Loucy (cell line): ENCODE measurements around the gene HOXA6.

Experiments
- H2AFZ ChIP-seq: fragments of 200-600 bp; sonication (generic); 2 replicates; pipeline ENCODE4 v1.6.0; 2016; ENCODE audit warnings: antibody characterized with exemption, mild to moderate bottlenecking, low read length, moderate library complexity
- H3F3A ChIP-seq: fragments of 200-600 bp; 2 replicates; pipeline ENCODE4 v1.6.0; 2016; ENCODE audit warnings: antibody characterized with exemption, low read depth, mild to moderate bottlenecking
- H3K27me3 ChIP-seq: fragments of 200-600 bp; sonication (generic); 2 replicates; pipeline ENCODE4 v1.6.1; 2014; ENCODE audit warnings: low read length, mild to moderate bottlenecking; ENCODE audit not compliant: insufficient read depth, poor library complexity, severe bottlenecking
- H3K36me3 ChIP-seq: fragments of 200-600 bp; sonication (generic); 2 replicates; pipeline ENCODE4 v1.6.1; 2016; ENCODE audit warnings: low read length; ENCODE audit not compliant: insufficient read depth
- H3K4me1 ChIP-seq: fragments of 200-600 bp; sonication (generic); 2 replicates; pipeline ENCODE4 v1.5.1; 2014; ENCODE audit warnings: low read length, mild to moderate bottlenecking; ENCODE audit not compliant: insufficient read depth, poor library complexity, severe bottlenecking
- H3K4me2 ChIP-seq: fragments of 200-600 bp; sonication (generic); 2 replicates; pipeline ENCODE4 v1.6.0; 2014; ENCODE audit warnings: antibody characterized with exemption, low read length, low read depth, mild to moderate bottlenecking; ENCODE audit not compliant: poor library complexity, severe bottlenecking
- H3K4me3 ChIP-seq: fragments of 200-600 bp; sonication (generic); 2 replicates; pipeline ENCODE4 v1.5.1; 2014; ENCODE audit warnings: low read length, mild to moderate bottlenecking, mixed read lengths; ENCODE audit not compliant: poor library complexity, severe bottlenecking
- H3K79me2 ChIP-seq: fragments of 200-600 bp; sonication (generic); 2 replicates; pipeline ENCODE4 v1.6.1; 2014; ENCODE audit warnings: low read length; ENCODE audit not compliant: insufficient read depth
- H3K9ac ChIP-seq: fragments of 200-600 bp; sonication (generic); 2 replicates; pipeline ENCODE4 v1.6.0; 2014; ENCODE audit warnings: mild to moderate bottlenecking, low read depth, low read length, moderate library complexity; ENCODE audit not compliant: poor library complexity, severe bottlenecking
- H3K9me2 ChIP-seq: fragments of 200-600 bp; sonication (generic); replicated peaks from 2 replicates; pipeline ENCODE4 v1.6.1; 2016; ENCODE audit warnings: low read depth, low read length, mixed read lengths
- H3K9me3 ChIP-seq: fragments of 200-600 bp; sonication (generic); 2 replicates; pipeline ENCODE4 v1.6.1; 2014; ENCODE audit warnings: mild to moderate bottlenecking, antibody characterized with exemption, low read length, low read depth; ENCODE audit not compliant: insufficient read depth
- H4K20me1 ChIP-seq: fragments of 200-600 bp; sonication (generic); 2 replicates; pipeline ENCODE4 v1.6.0; 2014; ENCODE audit warnings: antibody characterized with exemption, low read length, mild to moderate bottlenecking; ENCODE audit not compliant: insufficient read depth, poor library complexity, severe bottlenecking
- EZH2phosphoT487 ChIP-seq: fragments of 200-600 bp; IDR thresholded peaks from 2 replicates; pipeline ENCODE4 v1.6.1; 2018; ENCODE audit warnings: antibody characterized with exemption, mild to moderate bottlenecking, moderate library complexity, borderline replicate concordance
- TF ChIP-seq, protein P1 (sequence below): fragments of 200-600 bp; sonication (generic); conservative IDR thresholded peaks from 2 replicates; pipeline ENCODE4 v1.5.1; 2014; ENCODE audit warnings: mild to moderate bottlenecking, antibody characterized with exemption, low read length

HOXA6 gene

GRCh38 chr7:27131390-27131819 lies 16.2 kb downstream of the HOXA6 start:
- Histone ChIP-seq H3K27me3 (no peaks in the 10 kb centered on the region), H4K20me1 (peaks cover 90% of the 10 kb centered on the region), H3K4me3 (no peak overlapping the region), H3K9me2 (no peaks in the 10 kb centered on the region), H3K36me3 (peaks cover 63% of the 10 kb centered on the region), H3K9ac (no peak overlapping the region), H3K4me2 (no peak overlapping the region), H3F3A (no peaks in the 10 kb centered on the region), H3K9me3 (no peaks in the 10 kb centered on the region), H2AFZ (no peak overlapping the region), H3K79me2 (peaks cover 98% of the 10 kb centered on the region), H3K4me1 (peaks cover 35% of the 10 kb centered on the region)
- no peak for TF ChIP-seq EZH2phosphoT487
- TF ChIP-seq, protein P1, sequence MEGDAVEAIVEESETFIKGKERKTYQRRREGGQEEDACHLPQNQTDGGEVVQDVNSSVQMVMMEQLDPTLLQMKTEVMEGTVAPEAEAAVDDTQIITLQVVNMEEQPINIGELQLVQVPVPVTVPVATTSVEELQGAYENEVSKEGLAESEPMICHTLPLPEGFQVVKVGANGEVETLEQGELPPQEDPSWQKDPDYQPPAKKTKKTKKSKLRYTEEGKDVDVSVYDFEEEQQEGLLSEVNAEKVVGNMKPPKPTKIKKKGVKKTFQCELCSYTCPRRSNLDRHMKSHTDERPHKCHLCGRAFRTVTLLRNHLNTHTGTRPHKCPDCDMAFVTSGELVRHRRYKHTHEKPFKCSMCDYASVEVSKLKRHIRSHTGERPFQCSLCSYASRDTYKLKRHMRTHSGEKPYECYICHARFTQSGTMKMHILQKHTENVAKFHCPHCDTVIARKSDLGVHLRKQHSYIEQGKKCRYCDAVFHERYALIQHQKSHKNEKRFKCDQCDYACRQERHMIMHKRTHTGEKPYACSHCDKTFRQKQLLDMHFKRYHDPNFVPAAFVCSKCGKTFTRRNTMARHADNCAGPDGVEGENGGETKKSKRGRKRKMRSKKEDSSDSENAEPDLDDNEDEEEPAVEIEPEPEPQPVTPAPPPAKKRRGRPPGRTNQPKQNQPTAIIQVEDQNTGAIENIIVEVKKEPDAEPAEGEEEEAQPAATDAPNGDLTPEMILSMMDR = no peak

- Histone ChIP-seq H3K79me2 (peaks cover 98% of the 10 kb centered on the region), H3K9me3 (no peaks in the 10 kb centered on the region), H2AFZ (no peak within 1 kb of the TSS), H3K27me3 (no peaks in the 10 kb centered on the region), H3K4me2 (no peak within 1 kb of the TSS), H3K4me1 (peaks cover 29% of the 10 kb centered on the region), H3K36me3 (peaks cover 69% of the 10 kb centered on the region), H3K4me3 (no peak within 1 kb of the TSS), H3F3A (no peaks in the 10 kb centered on the region), H3K9ac (no peak within 1 kb of the TSS), H3K9me2 (no peaks in the 10 kb centered on the region), H4K20me1 (peaks cover 90% of the 10 kb centered on the region)
- TF ChIP-seq, protein P1 = no peak
- no peak for TF ChIP-seq EZH2phosphoT487
These were observed 16.8 kb downstream of the HOXA6 start, which contains the start of gene HOXA4 for GRCh38 chr7:27130540-27131389. Gene HOXA4, minus strand, starts transcription at chr7:27130757. Its CDS starts 24 bp downstream, at chr7:27130733.

GRCh38 chr7:27129729-27130539 lies 17.6 kb downstream of the HOXA6 start:
- Histone ChIP-seq H4K20me1 (peaks cover 84% of the 10 kb centered on the region), H2AFZ (no peak overlapping the region), H3K9me3 (no peaks in the 10 kb centered on the region), H3K4me3 (no peak overlapping the region), H3K79me2 (peaks cover 98% of the 10 kb centered on the region), H3K9ac (no peak overlapping the region), H3K36me3 (peaks cover 77% of the 10 kb centered on the region), H3K27me3 (no peaks in the 10 kb centered on the region), H3K4me2 (no peak overlapping the region), H3K4me1 (peaks cover 20% of the 10 kb centered on the region), H3K9me2 (no peaks in the 10 kb centered on the region), H3F3A (no peaks in the 10 kb centered on the region)
- TF ChIP-seq EZH2phosphoT487 = no peak
- TF ChIP-seq, protein P1 = no peak
